ENCODE measurements around the gene ADD3.
"Not testable (repeated sequence)": the region's sequence is repeated elsewhere in the genome, so short reads cannot be mapped to it uniquely, and the experiment has no call there.

Gene ADD3

DNA sequence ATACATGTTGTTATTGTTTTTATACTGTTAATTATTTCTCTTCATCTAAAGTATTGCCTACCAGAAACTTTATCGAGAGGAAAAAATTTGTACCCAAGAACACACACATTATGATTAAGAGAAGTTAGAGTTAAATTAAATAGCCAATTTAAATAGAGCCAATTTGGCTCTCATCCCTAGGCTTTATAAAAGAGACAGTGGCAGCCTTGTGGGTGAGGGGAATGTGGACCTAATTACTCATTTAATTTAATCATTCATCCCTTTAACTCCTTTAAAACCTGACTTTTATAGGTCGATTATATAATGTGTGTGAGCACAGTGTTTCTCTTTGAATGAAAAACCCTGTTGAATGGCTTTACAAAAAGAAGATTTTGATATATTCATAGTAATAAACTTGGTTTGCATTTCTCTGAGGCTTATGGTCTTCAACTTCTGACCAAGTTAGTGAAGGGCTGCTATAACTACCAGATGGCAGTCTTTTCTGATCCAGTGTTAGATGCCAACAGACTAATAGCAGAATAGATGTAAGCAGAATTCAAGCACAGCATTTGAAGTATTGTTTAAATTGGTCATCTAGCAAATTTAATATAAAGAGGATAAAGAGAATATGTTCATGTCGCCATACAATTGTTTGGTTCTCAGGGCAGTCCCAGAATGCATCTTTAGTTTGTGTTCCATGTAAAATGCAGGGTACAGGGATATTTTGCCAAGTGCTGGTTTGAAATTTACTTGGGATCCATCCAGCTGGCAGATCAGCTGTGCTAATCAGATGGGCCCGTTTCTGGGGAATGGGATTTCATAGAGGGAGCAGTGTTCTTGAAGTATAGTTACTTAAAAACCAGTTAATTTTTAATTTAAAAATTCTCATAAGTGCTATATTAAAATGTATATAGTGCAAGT, 25.3 kb downstream of the ADD3 start:
- no peak for DNase-seq (ENCODE audit: low read depth in 1 of 2, low spot score in 1 of 2)

- DNase-seq (ENCODE audit: low read depth in 1 of 2, low spot score in 1 of 2) = no peak
These were observed 26.0 kb downstream of the ADD3 start for GRCh38 chr10:110033701-110034235.

- DNase-seq (ENCODE audit: low read depth in 1 of 2, low spot score in 1 of 2) = no peak
These were observed 26.8 kb downstream of the ADD3 start for GRCh38 chr10:110034596-110034995.

GRCh38 chr10:110035070-110035921, 27.5 kb downstream of the ADD3 start:
- no peak for DNase-seq (ENCODE audit: low read depth in 1 of 2, low spot score in 1 of 2)

DNA sequence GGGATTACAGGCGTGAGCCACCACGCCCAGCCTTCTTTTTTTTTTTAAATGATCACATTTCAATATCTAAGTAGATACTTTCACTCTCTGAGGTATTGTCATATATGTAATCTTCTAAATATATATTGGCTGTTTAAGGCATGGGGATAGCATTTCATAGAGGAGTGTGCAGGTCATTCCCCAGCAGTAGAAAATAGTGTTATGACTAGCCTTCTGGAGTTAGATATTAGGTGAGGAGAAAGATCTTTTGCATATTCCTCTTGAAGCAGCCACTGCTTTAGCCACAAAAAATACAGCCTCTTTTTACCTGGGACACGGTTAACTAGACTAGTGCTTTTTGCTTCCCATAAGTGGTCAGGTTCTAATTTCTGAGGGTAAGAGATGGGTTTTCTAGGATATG, 28.9 kb downstream of the ADD3 start:
- DNase-seq (ENCODE audit: low read depth in 1 of 2, low spot score in 1 of 2) = no peak

GRCh38 chr10:110039254-110039653, 31.5 kb downstream of the ADD3 start:
- DNase-seq (ENCODE audit: low read depth in 1 of 2, low spot score in 1 of 2) = no peak

DNA sequence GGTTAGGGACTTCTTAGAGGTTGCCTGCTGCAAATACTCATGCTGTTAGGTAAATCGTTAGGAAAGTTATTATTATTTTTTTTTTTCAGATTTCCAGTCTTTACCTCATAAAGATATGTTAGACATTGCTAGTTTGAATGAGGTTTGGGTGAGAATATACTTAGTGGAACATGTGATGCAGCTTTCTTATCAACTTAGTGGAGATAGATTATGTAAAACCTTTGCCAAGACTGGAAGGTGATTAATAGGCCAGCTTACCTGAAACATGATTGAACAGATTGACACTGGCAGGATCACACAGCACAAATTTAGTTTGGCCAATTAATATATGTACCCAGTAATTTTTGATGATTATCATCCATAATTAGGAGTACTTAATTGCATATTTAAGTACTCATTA, 32.3 kb downstream of the ADD3 start:
- no peak for DNase-seq (ENCODE audit: low read depth in 1 of 2, low spot score in 1 of 2)

- no peak for DNase-seq (ENCODE audit: low read depth in 1 of 2, low spot score in 1 of 2)
These were observed 33.1 kb downstream of the ADD3 start for GRCh38 chr10:110040767-110041478.

- no peak for DNase-seq (ENCODE audit: low read depth in 1 of 2, low spot score in 1 of 2)
These were observed 33.7 kb downstream of the ADD3 start for GRCh38 chr10:110041479-110041829.

- DNase-seq (ENCODE audit: low read depth in 1 of 2, low spot score in 1 of 2) = no peak
These were observed 34.4 kb downstream of the ADD3 start for GRCh38 chr10:110042181-110042580.

GRCh38 chr10:110042891-110043290, 35.1 kb downstream of the ADD3 start:
- DNase-seq (ENCODE audit: low read depth in 1 of 2, low spot score in 1 of 2) = no peak

- no peak for DNase-seq (ENCODE audit: low read depth in 1 of 2, low spot score in 1 of 2)
These were observed 36.9 kb downstream of the ADD3 start for GRCh38 chr10:110044681-110045080.

GRCh38 chr10:110045772-110046171, 38.0 kb downstream of the ADD3 start:
- no peak for DNase-seq (ENCODE audit: low read depth in 1 of 2, low spot score in 1 of 2)

DNA sequence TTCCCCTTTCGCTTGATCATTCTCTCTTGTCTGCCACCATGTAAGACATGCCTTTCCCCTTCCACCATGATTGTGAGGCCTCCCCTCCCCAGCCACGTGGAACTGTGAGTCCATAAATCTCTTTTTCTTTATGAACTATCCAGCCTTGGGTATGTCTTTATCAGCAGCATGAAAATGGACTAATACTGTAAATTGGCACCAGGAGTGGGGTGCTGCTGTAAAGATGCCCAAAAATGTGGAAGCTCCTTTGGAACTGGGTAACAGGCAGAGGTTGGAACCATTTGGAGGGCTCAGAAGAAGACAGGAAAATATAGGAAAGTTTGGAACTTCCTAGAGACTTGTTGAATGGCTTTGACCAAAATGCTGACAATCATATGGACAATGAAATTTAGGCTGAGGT, 40.4 kb downstream of the ADD3 start:
- not testable (repeated sequence) for DNase-seq (ENCODE audit: low read depth in 1 of 2, low spot score in 1 of 2)

DNA sequence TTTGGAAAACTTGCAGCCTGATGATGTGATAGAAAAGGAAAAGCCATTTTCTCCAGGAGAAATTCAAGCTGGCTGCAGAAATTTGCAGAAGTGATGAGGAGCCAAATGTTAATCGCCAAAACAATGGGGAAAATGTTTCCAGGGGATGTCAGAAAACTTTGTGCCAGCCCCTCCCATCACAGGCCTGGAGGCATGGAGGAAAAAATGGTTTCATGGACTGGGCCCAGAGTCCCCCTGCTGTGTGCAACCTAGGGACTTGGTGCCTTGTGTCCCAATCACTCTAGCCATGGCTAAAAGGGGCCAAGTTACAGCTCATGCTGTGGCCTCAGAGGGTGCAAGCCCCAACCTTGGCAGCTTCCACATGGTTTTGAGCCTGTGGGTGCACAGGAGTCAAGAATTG, 41.0 kb downstream of the ADD3 start:
- no peak for DNase-seq (ENCODE audit: low read depth in 1 of 2, low spot score in 1 of 2)

DNA sequence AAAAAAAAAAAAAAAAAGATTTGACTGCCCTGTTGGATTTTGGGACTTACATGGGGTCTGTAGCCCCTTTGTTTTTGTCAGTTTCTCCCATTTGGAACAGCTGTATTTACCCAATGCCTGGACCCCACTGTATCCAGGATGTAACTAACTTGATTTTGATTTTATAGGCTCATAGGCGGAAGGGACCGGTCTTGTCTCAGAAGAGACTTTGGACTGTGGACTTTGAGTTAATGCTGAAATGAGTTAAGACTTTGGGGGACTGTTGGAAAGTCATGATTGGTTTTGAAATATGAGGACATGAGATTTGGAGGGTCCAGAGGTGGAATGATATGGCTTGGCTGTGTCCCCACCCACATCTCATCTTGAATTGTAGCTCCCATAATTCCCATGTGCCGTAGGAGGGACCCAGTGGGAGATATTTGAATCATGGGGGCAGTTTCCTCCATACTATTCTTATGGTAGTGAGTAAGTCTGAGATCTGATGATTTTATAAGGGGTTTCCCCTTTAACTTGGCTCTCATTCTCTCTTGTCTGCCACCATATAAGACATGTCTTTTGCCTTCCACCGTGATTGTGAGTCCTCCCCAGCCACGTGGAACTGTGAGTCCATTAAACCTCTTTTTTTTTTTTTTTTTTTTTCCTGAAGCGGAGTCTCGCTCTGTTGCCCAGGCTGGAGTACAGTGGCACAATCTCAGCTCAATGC, 42.3 kb downstream of the ADD3 start:
- not testable (repeated sequence) for DNase-seq (ENCODE audit: low read depth in 1 of 2, low spot score in 1 of 2)

DNA sequence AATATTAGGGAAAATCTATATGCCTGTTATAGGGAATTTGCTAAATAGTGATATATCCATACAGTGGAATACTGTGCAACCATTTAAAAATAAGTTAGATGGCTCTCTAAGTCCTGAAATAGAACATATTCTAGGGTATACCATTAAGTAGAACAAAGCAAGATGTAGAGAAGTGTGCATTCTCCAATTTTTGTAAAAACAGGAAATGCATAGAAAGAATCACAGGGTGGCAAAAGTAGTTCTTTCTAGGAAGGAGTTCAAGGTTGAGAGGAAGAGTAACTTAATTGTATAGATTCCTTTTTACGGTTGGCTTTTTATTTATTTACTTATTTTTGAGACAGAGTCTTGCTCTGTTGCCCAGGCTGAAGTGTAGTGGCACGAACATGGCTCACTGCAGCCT, 43.7 kb downstream of the ADD3 start:
- no peak for DNase-seq (ENCODE audit: low read depth in 1 of 2, low spot score in 1 of 2)

GRCh38 chr10:110052916-110053315, 45.1 kb downstream of the ADD3 start:
- DNase-seq (ENCODE audit: low read depth in 1 of 2, low spot score in 1 of 2) = no peak

DNA sequence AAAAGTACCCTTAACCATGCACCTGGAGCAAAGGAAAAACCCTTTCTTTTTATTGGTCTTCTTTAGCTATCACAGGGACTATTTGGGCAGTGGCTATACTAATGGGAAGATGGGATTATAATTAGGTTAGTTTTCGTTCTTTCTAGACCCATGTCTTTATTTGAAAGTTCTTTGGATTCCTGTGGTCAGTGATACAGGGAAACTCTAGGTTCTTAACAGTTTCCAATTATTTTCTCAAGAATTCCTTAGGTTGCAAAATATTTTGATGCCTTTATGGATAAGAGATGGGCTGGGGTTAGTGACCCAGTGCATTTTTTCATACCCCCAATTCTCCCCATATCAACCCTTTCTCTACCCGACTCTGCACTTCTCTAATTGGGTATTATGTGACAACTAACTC, 49.0 kb downstream of the ADD3 start:
- DNase-seq (ENCODE audit: low read depth in 1 of 2, low spot score in 1 of 2) = no peak

DNA sequence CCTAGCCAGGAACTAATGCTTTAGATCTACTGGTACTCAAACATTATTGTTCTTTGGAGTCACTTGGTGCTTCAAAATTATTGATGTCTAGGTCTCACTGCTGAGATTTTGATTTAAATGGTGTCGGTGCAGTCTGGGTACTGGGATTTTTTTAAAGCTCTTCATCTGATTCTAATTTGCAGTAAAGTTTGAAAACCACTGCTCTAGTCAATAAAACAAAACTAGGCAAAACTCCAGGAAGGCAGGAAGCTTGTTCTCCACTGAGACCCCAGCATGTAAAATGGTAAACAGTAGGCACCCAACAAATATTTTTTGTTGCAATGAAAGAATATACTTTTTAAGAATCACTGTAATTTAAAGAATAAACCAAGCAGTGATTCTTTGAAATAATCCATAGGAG, 49.7 kb downstream of the ADD3 start:
- no peak for DNase-seq (ENCODE audit: low read depth in 1 of 2, low spot score in 1 of 2)

- DNase-seq (ENCODE audit: low read depth in 1 of 2, low spot score in 1 of 2) = no peak
These were observed 50.4 kb downstream of the ADD3 start for GRCh38 chr10:110058212-110058611.
